GM10266 (cell line): Measurements from ENCODE around the gene CATSPERD.

Experiments
- DNase-seq: peaks from one replicate; pipeline ENCODE4 v3.0.0; 2012; ENCODE audit errors: extremely low spot score
- CTCF ChIP-seq: IDR thresholded peaks from 2 replicates; pipeline ENCODE4 v1.5.1; 2012; ENCODE audit warnings: mild to moderate bottlenecking, low read depth; ENCODE audit not compliant: control insufficient read depth, insufficient read depth; ENCODE audit errors: missing control alignments

CATSPERD gene

GRCh38 chr19:5719961-5720790 lies at the start of gene CATSPERD, which contains the start of gene LONP1:
CATSPERD (plus strand) TSS chr19:5720637; CDS start chr19:5720738, 101 bp downstream.
LONP1 (minus strand) TSS chr19:5720146; CDS start chr19:5720132, 14 bp downstream.
- peak; percentile 97 for TF ChIP-seq CTCF
- DNase-seq, result peak; percentile 99

- no peak for TF ChIP-seq CTCF
- DNase-seq, result no peak
Observed at GRCh38 chr19:5671600-5671999, 48.8 kb upstream of the CATSPERD start.

- no peak for TF ChIP-seq CTCF
- DNase-seq, result no peak
Observed at GRCh38 chr19:5672708-5673459, 47.6 kb upstream of the CATSPERD start.

- TF ChIP-seq CTCF, result no peak
- DNase-seq, result no peak
Observed at GRCh38 chr19:5673752-5674151, 46.7 kb upstream of the CATSPERD start.

GRCh38 chr19:5674714-5675113 lies 45.7 kb upstream of the CATSPERD start:
- TF ChIP-seq CTCF, result no peak
- no peak for DNase-seq

GRCh38 chr19:5676105-5676771 lies 44.2 kb upstream of the CATSPERD start:
- DNase-seq, result no peak
- TF ChIP-seq CTCF, result no peak

- no peak for TF ChIP-seq CTCF
- no peak for DNase-seq
Observed at GRCh38 chr19:5676772-5677105, 43.7 kb upstream of the CATSPERD start.
